Left lung (tissue), 14 donors: ENCODE measurements around the gene MFF. TPM values are rescaled to one million over a fixed set of nuclear protein-coding genes. Genes with fewer than 3 reads are reported as not detected.

ENCODE experiments used
- ATAC-seq: fragments of 200-7000 bp; cut with Tn5 transposase; one replicate; pipeline ENCODE4 v1.9.1; 2020; ENCODE audit warnings: moderate library complexity
- DNase-seq, 4 donors: peaks; one replicate each; pipeline ENCODE4 v3.0.0-alpha.2; 2013 to 2020
- H3K27ac ChIP-seq, 2 donors: fragments of 200-600 bp; sonication (generic) in 1 of 2; one replicate each; pipeline versions ENCODE4 v1.5.0 to v1.8.0; 2020 to 2021
- H3K27me3 ChIP-seq, 2 donors: fragments of 200-600 bp; sonication (generic) in 1 of 2; one replicate each; pipeline versions ENCODE4 v1.5.0 to v1.8.0; 2020 to 2021
- H3K36me3 ChIP-seq, 2 donors: fragments of 200-600 bp; sonication (generic) in 1 of 2; one replicate each; pipeline versions ENCODE4 v1.5.0 to v1.8.0; 2020 to 2021
- H3K4me1 ChIP-seq, 2 donors: fragments of 200-600 bp; one replicate each; pipeline ENCODE4 v1.8.0; 2021
- H3K4me3 ChIP-seq, 2 donors: fragments of 200-600 bp; sonication (generic) in 1 of 2; one replicate each; pipeline versions ENCODE4 v1.5.0 to v1.8.0; 2020 to 2021; ENCODE audit warnings: mild to moderate bottlenecking in 1 of 2
- H3K9me3 ChIP-seq, 2 donors: fragments of 200-600 bp; sonication (generic) in 1 of 2; one replicate each; pipeline versions ENCODE4 v1.5.0 to v1.8.0; 2020 to 2021
- intact Hi-C, 2 donors: fragments of 100-400 bp; cut with DNase I; formaldehyde crosslinking; loops; one replicate each; pipeline versions ENCODE4 v1.11.2 to v1.14.2; 2022
- long read RNA-seq, 12 donors: library from polyadenylated mRNA in 2 of 12; unstranded in 2 of 12; transcript quantifications; one replicate each; pipeline ENCODE4 v2.0.0 and lab custom pipeline, GENCODE V29; 2019 to 2026
- polyA plus RNA-seq, 6 donors: library from polyadenylated mRNA; unstranded; fragments of 120-200 nt; gene quantifications; one replicate each; pipeline ENCODE4 v1.2.1, GENCODE V29; 2013; ENCODE audit not compliant: insufficient read length in 6 of 6
- total RNA-seq, 2 donors: library from RNA; stranded (reverse); fragmentation: NEBNext Ultra II Directional; extraction: Animal tissue kit (Norgen Biotek cat#: 25700); gene quantifications; one replicate each; pipeline ENCODE4 v1.2.1, GENCODE V29; 2021
- TF ChIP-seq, protein P1 (sequence below), 2 donors: fragments of 200-600 bp; sonication (generic) in 1 of 2; IDR thresholded peaks; one replicate each; pipeline versions ENCODE4 v1.5.0 to v1.8.0; 2021; ENCODE audit warnings: antibody characterized with exemption in 2 of 2
- donor health status: DM: no; HTN: yes; CAD: no.
- donor health status: DM: no; HTN: no; CAD: no.

MFF gene, protein sequence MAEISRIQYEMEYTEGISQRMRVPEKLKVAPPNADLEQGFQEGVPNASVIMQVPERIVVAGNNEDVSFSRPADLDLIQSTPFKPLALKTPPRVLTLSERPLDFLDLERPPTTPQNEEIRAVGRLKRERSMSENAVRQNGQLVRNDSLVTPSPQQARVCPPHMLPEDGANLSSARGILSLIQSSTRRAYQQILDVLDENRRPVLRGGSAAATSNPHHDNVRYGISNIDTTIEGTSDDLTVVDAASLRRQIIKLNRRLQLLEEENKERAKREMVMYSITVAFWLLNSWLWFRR
- total RNA-seq (10 to 100 TPM; 53.2 to 57.7 TPM), polyA plus RNA-seq (100 to 1,000 TPM; 105 to 124 (median 109) TPM)
- long read RNA-seq, donor 1, transcript MFF-205 (7 exons, 1,085 nt) = minor isoform, 10 of 73 reads
- long read RNA-seq, donor 1, transcript MFF-222 (4 exons, 1,653 nt) = minor isoform, 6 of 73 reads
- long read RNA-seq, donor 1, transcript MFF-220 (2 exons, 660 nt) = minor isoform, 10 of 73 reads
- long read RNA-seq, donor 1, transcript MFF-201 (9 exons, 2,004 nt) = major isoform, 12 of 73 reads
- long read RNA-seq, donor 1, partial matches to known transcripts = 21 of 73 reads
- long read RNA-seq, donor 1, other reads (novel, unspliced or antisense) = 5 of 73 reads
- long read RNA-seq, donor 2, transcript MFF-201 (9 exons, 2,004 nt) = minor isoform, 6 of 53 reads
- long read RNA-seq, donor 2, transcript MFF-222 (4 exons, 1,653 nt) = minor isoform, 5 of 53 reads
- long read RNA-seq, donor 2, transcript MFF-205 (7 exons, 1,085 nt) = major isoform, 11 of 53 reads
- long read RNA-seq, donor 2, partial matches to known transcripts = 16 of 53 reads
- long read RNA-seq, donor 2, other reads (novel, unspliced or antisense) = 0 of 53 reads
- long read RNA-seq, donor 3, transcript MFF-201 (9 exons, 2,004 nt) = major isoform, 8 of 31 reads
- long read RNA-seq, donor 3, transcript MFF-205 (7 exons, 1,085 nt) = minor isoform, 7 of 31 reads
- long read RNA-seq, donor 3, partial matches to known transcripts = 0 of 31 reads
- long read RNA-seq, donor 3, other reads (novel, unspliced or antisense) = 0 of 31 reads
- long read RNA-seq, donor 4, transcript MFF-201 (9 exons, 2,004 nt) = minor isoform, 11 of 45 reads
- long read RNA-seq, donor 4, transcript MFF-205 (7 exons, 1,085 nt) = major isoform, 14 of 45 reads
- long read RNA-seq, donor 4, partial matches to known transcripts = 2 of 45 reads
- long read RNA-seq, donor 4, other reads (novel, unspliced or antisense) = 13 of 45 reads
- long read RNA-seq, donor 5, transcript MFF-205 (7 exons, 1,085 nt) = minor isoform, 7 of 33 reads
- long read RNA-seq, donor 5, transcript MFF-201 (9 exons, 2,004 nt) = major isoform, 13 of 33 reads
- long read RNA-seq, donor 5, partial matches to known transcripts = 0 of 33 reads
- long read RNA-seq, donor 5, other reads (novel, unspliced or antisense) = 0 of 33 reads
- long read RNA-seq, donor 6, transcript MFF-205 (7 exons, 1,085 nt) = major isoform, 9 of 37 reads
- long read RNA-seq, donor 6, transcript MFF-218 (3 exons, 1,824 nt) = minor isoform, 6 of 37 reads
- long read RNA-seq, donor 6, transcript MFF-201 (9 exons, 2,004 nt) = major isoform, 9 of 37 reads
- long read RNA-seq, donor 6, partial matches to known transcripts = 5 of 37 reads
- long read RNA-seq, donor 6, other reads (novel, unspliced or antisense) = 0 of 37 reads
- long read RNA-seq, donor 7, transcript MFF-205 (7 exons, 1,085 nt) = minor isoform, 5 of 21 reads
- long read RNA-seq, donor 7, transcript MFF-201 (9 exons, 2,004 nt) = major isoform, 7 of 21 reads
- long read RNA-seq, donor 7, partial matches to known transcripts = 0 of 21 reads
- long read RNA-seq, donor 7, other reads (novel, unspliced or antisense) = 0 of 21 reads
- long read RNA-seq, donor 8, transcript MFF-201 (9 exons, 2,004 nt) = minor isoform, 7 of 21 reads
- long read RNA-seq, donor 8, transcript MFF-205 (7 exons, 1,085 nt) = major isoform, 8 of 21 reads
- long read RNA-seq, donor 8, partial matches to known transcripts = 0 of 21 reads
- long read RNA-seq, donor 8, other reads (novel, unspliced or antisense) = 0 of 21 reads
- long read RNA-seq, donor 9 = 0 reads
- long read RNA-seq, donor 10, transcript MFF-201 (9 exons, 2,004 nt) = minor isoform, 8 of 68 reads
- long read RNA-seq, donor 10, transcript MFF-205 (7 exons, 1,085 nt) = major isoform, 22 of 68 reads
- long read RNA-seq, donor 10, transcript MFF-203 (8 exons, 1,716 nt) = minor isoform, 6 of 68 reads
- long read RNA-seq, donor 10, partial matches to known transcripts = 2 of 68 reads
- long read RNA-seq, donor 10, other reads (novel, unspliced or antisense) = 22 of 68 reads
- long read RNA-seq, donor 11, transcript MFF-207 (6 exons, 1,548 nt) = minor isoform, 5 of 94 reads
- long read RNA-seq, donor 11, transcript MFF-203 (8 exons, 1,716 nt) = minor isoform, 9 of 94 reads
- long read RNA-seq, donor 11, transcript MFF-201 (9 exons, 2,004 nt) = major isoform, 12 of 94 reads
- long read RNA-seq, donor 11, transcript MFF-222 (4 exons, 1,653 nt) = minor isoform, 7 of 94 reads
- long read RNA-seq, donor 11, partial matches to known transcripts = 28 of 94 reads
- long read RNA-seq, donor 11, other reads (novel, unspliced or antisense) = 18 of 94 reads
- long read RNA-seq, donor 12, transcript MFF-205 (7 exons, 1,085 nt) = major isoform, 11 of 21 reads
- long read RNA-seq, donor 12, transcript MFF-201 (9 exons, 2,004 nt) = minor isoform, 6 of 21 reads
- long read RNA-seq, donor 12, partial matches to known transcripts = 0 of 21 reads
- long read RNA-seq, donor 12, other reads (novel, unspliced or antisense) = 0 of 21 reads

DNA sequence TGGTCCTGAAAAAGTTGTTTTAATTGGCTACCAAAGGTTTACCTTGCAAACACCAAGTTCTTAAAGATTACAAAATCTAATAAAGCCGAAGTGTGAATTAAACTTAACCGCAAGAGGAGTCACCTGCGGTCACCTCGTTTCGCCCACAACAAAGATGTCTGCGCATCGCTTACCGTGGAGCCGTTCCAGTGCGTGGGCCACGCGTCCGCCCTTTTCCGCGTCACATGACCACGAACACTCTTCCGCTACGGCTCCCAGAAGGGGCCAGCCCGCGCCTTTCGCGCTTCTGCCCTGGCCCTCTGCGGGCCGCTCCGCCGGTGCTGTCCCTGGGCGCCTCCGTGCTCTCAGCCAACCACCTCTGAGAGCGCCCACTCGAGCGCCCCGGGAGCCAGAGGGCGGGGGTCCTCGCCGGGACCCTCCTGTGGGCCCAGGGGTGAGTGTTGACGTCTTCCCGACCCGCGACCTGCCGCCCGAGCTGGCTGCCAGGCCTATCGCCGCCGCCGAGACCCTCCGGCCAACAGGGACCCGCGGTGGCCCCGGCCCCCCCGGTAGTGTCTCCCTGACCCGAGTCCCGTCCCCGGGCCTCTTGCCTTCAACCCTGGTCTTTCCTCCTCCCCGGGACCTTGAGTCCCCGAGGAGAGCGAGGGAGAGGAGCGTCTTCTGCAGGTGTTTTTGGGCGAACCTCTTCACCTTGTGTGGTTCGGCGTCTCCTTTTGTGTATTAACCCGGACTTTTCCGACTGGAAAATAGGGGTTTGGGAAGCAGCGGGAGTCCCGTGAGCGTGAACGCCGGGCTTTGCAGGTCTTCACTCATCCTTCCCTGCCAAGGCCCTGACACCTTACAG, at the start of gene MFF:
Gene MFF (plus strand): TSS at position 257 of the 844 bp plus-strand sequence. CDS start 5,415 bp downstream, outside the sequence.
- peaks cover 0 to 31% of the 10 kb centered on the region in 2 donors for H3K4me1 ChIP-seq
- no peaks in the 10 kb centered on the region for H3K27me3 ChIP-seq
- peak within 1 kb of the TSS; percentile 88 to 89 for H3K27ac ChIP-seq
- H3K4me3 ChIP-seq = peak within 1 kb of the TSS; percentile 84 to 96
- intact Hi-C loops = no loop called here
- TF ChIP-seq, protein P1, sequence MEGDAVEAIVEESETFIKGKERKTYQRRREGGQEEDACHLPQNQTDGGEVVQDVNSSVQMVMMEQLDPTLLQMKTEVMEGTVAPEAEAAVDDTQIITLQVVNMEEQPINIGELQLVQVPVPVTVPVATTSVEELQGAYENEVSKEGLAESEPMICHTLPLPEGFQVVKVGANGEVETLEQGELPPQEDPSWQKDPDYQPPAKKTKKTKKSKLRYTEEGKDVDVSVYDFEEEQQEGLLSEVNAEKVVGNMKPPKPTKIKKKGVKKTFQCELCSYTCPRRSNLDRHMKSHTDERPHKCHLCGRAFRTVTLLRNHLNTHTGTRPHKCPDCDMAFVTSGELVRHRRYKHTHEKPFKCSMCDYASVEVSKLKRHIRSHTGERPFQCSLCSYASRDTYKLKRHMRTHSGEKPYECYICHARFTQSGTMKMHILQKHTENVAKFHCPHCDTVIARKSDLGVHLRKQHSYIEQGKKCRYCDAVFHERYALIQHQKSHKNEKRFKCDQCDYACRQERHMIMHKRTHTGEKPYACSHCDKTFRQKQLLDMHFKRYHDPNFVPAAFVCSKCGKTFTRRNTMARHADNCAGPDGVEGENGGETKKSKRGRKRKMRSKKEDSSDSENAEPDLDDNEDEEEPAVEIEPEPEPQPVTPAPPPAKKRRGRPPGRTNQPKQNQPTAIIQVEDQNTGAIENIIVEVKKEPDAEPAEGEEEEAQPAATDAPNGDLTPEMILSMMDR (IDR thresholded peaks at IDR 0.05) = peak in 1 of 2 donors; percentile 12
- ATAC-seq (peak; percentile 99), DNase-seq (peak; percentile 90 to 98 (median 96))
- H3K36me3 ChIP-seq = peaks cover 0 to 5% of the 10 kb centered on the region in 2 donors
- H3K9me3 ChIP-seq = no peaks in the 10 kb centered on the region

DNA sequence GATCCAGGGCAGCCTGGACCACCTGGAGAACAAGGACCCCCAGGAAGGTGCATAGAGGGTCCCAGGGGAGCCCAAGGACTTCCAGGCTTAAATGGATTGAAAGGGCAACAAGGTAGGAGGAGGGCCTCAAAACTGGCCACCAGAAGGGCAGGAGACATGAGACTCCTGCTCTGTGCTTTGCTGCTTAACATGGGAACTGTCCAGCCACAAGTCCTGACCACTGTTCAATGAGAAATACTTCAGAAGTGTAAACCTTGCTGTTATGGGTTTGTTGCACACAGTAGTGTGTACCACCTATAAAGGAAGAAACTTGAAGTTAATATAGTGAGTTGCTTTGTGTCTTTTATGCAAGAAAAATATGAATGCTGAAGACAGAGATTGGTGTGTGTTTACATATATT, 44.2 kb upstream of the MFF start:
- intact Hi-C loops = no loop called here
- ATAC-seq (no peak), DNase-seq (no peak)
- no peak overlapping the region for H3K27ac ChIP-seq
- H3K27me3 ChIP-seq = no peaks in the 10 kb centered on the region
- H3K4me3 ChIP-seq = no peak overlapping the region
- TF ChIP-seq, protein P1 (IDR thresholded peaks at IDR 0.05) = no peak
- H3K36me3 ChIP-seq = no peaks in the 10 kb centered on the region
- H3K4me1 ChIP-seq = no peaks in the 10 kb centered on the region
- H3K9me3 ChIP-seq = no peaks in the 10 kb centered on the region

DNA sequence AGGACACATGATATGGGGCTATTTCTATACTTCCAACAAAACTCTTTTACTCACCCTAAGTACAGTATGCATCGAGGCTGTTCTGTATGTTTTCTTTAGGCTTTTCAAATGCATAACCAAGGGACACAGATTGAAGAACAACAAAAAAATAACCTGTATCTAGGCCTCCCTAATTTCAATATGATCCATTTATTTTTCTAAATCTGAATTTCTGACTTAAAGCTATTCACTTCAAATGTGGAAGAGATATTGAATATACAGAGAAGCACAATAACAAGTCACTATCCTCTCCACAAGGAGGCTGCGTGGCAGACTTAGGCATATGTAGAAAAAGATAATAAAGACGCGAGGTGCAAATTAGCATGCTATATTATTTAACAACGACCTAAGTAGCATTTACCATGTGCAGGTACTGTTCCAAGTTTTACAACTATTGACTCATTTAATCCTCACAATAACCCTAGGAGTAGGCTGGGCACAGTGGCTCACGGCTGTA, 39.3 kb upstream of the MFF start:
- intact Hi-C loops = no loop called here
- Histone ChIP-seq H3K36me3 (no peaks in the 10 kb centered on the region), H3K27me3 (no peaks in the 10 kb centered on the region), H3K27ac (no peak overlapping the region), H3K9me3 (no peaks in the 10 kb centered on the region), H3K4me3 (no peak overlapping the region), H3K4me1 (no peaks in the 10 kb centered on the region)
- TF ChIP-seq, protein P1 (IDR thresholded peaks at IDR 0.05) = no peak
- no peak for DNase-seq
- no peak for ATAC-seq
